ENCODE measurements around the gene DMD.
"Not testable (repeated sequence)": the region's sequence is repeated elsewhere in the genome, so short reads cannot be mapped to it uniquely, and the experiment has no call there.

DMD gene

GRCh38 chrX:32798990-32799389, 412.4 kb downstream of the DMD start:
- Histone ChIP-seq H3K4me3 (ENCODE audit: low read depth, low read length) (no peak overlapping the region), H3K4me1 (ENCODE audit: control insufficient read depth, insufficient read depth, low read length, unreplicated experiment) (no peaks in the 10 kb centered on the region), H3K27me3 (ENCODE audit: insufficient read depth, low read length) (no peaks in the 10 kb centered on the region), H3K79me2 (ENCODE audit: control insufficient read depth, insufficient read depth, low read length, unreplicated experiment) (no peaks in the 10 kb centered on the region), H3K36me3 (ENCODE audit: insufficient read depth, low read length) (no peaks in the 10 kb centered on the region), H2AFZ (ENCODE audit: low read length, unreplicated experiment) (no peak overlapping the region), H3K27ac (ENCODE audit: low read depth, low read length) (no peak overlapping the region)

- no peaks in the 10 kb centered on the region for H3K79me2 ChIP-seq (ENCODE audit: control insufficient read depth, insufficient read depth, low read length, unreplicated experiment)
- H3K4me1 ChIP-seq (ENCODE audit: control insufficient read depth, insufficient read depth, low read length, unreplicated experiment), result no peaks in the 10 kb centered on the region
- no peaks in the 10 kb centered on the region for H3K27me3 ChIP-seq (ENCODE audit: insufficient read depth, low read length)
- no peak overlapping the region for H2AFZ ChIP-seq (ENCODE audit: low read length, unreplicated experiment)
- H3K4me3 ChIP-seq (ENCODE audit: low read depth, low read length), result no peak overlapping the region
- H3K36me3 ChIP-seq (ENCODE audit: insufficient read depth, low read length), result no peaks in the 10 kb centered on the region
- H3K27ac ChIP-seq (ENCODE audit: low read depth, low read length), result no peak overlapping the region
These were observed 422.4 kb downstream of the DMD start for GRCh38 chrX:32788936-32789335.

GRCh38 chrX:32780109-32780508, 431.2 kb downstream of the DMD start:
- Histone ChIP-seq H3K36me3 (ENCODE audit: insufficient read depth, low read length) (no peaks in the 10 kb centered on the region), H3K4me3 (ENCODE audit: low read depth, low read length) (no peak overlapping the region), H2AFZ (ENCODE audit: low read length, unreplicated experiment) (no peak overlapping the region), H3K4me1 (ENCODE audit: control insufficient read depth, insufficient read depth, low read length, unreplicated experiment) (no peaks in the 10 kb centered on the region), H3K27ac (ENCODE audit: low read depth, low read length) (no peak overlapping the region), H3K79me2 (ENCODE audit: control insufficient read depth, insufficient read depth, low read length, unreplicated experiment) (no peaks in the 10 kb centered on the region), H3K27me3 (ENCODE audit: insufficient read depth, low read length) (no peaks in the 10 kb centered on the region)

GRCh38 chrX:32778965-32779364, 432.4 kb downstream of the DMD start:
- Histone ChIP-seq H3K4me1 (ENCODE audit: control insufficient read depth, insufficient read depth, low read length, unreplicated experiment) (no peaks in the 10 kb centered on the region), H2AFZ (ENCODE audit: low read length, unreplicated experiment) (no peak overlapping the region), H3K36me3 (ENCODE audit: insufficient read depth, low read length) (no peaks in the 10 kb centered on the region), H3K27ac (ENCODE audit: low read depth, low read length) (no peak overlapping the region), H3K79me2 (ENCODE audit: control insufficient read depth, insufficient read depth, low read length, unreplicated experiment) (no peaks in the 10 kb centered on the region), H3K27me3 (ENCODE audit: insufficient read depth, low read length) (no peaks in the 10 kb centered on the region), H3K4me3 (ENCODE audit: low read depth, low read length) (no peak overlapping the region)

GRCh38 chrX:32774966-32775365, 436.4 kb downstream of the DMD start:
- no peaks in the 10 kb centered on the region for H3K27me3 ChIP-seq (ENCODE audit: insufficient read depth, low read length)
- H3K4me1 ChIP-seq (ENCODE audit: control insufficient read depth, insufficient read depth, low read length, unreplicated experiment), result no peaks in the 10 kb centered on the region
- H3K36me3 ChIP-seq (ENCODE audit: insufficient read depth, low read length), result no peaks in the 10 kb centered on the region
- H3K79me2 ChIP-seq (ENCODE audit: control insufficient read depth, insufficient read depth, low read length, unreplicated experiment), result no peaks in the 10 kb centered on the region
- H3K27ac ChIP-seq (ENCODE audit: low read depth, low read length), result no peak overlapping the region
- H2AFZ ChIP-seq (ENCODE audit: low read length, unreplicated experiment), result no peak overlapping the region
- H3K4me3 ChIP-seq (ENCODE audit: low read depth, low read length), result no peak overlapping the region

- H2AFZ ChIP-seq (ENCODE audit: low read length, unreplicated experiment), result no peak overlapping the region
- H3K4me3 ChIP-seq (ENCODE audit: low read depth, low read length), result no peak overlapping the region
- no peaks in the 10 kb centered on the region for H3K79me2 ChIP-seq (ENCODE audit: control insufficient read depth, insufficient read depth, low read length, unreplicated experiment)
- H3K36me3 ChIP-seq (ENCODE audit: insufficient read depth, low read length), result no peaks in the 10 kb centered on the region
- no peaks in the 10 kb centered on the region for H3K27me3 ChIP-seq (ENCODE audit: insufficient read depth, low read length)
- H3K27ac ChIP-seq (ENCODE audit: low read depth, low read length), result peak overlapping the region; percentile 19; the same call in 1 of the 2 replicates
- H3K4me1 ChIP-seq (ENCODE audit: control insufficient read depth, insufficient read depth, low read length, unreplicated experiment), result peaks cover 16% of the 10 kb centered on the region
These were observed 462.3 kb downstream of the DMD start for GRCh38 chrX:32749070-32749469.

GRCh38 chrX:32745323-32745722, 466.0 kb downstream of the DMD start:
- Histone ChIP-seq H2AFZ (ENCODE audit: low read length, unreplicated experiment) (peak overlapping the region; percentile 91), H3K79me2 (ENCODE audit: control insufficient read depth, insufficient read depth, low read length, unreplicated experiment) (no peaks in the 10 kb centered on the region), H3K27me3 (ENCODE audit: insufficient read depth, low read length) (no peaks in the 10 kb centered on the region), H3K36me3 (ENCODE audit: insufficient read depth, low read length) (no peaks in the 10 kb centered on the region), H3K27ac (ENCODE audit: low read depth, low read length) (peak overlapping the region; percentile 78), H3K4me3 (ENCODE audit: low read depth, low read length) (peak overlapping the region; percentile 59), H3K4me1 (ENCODE audit: control insufficient read depth, insufficient read depth, low read length, unreplicated experiment) (peaks cover 16% of the 10 kb centered on the region)

GRCh38 chrX:32744921-32745320, 466.4 kb downstream of the DMD start:
- Histone ChIP-seq H3K27ac (ENCODE audit: low read depth, low read length) (peak overlapping the region; percentile 78), H3K36me3 (ENCODE audit: insufficient read depth, low read length) (no peaks in the 10 kb centered on the region), H3K27me3 (ENCODE audit: insufficient read depth, low read length) (no peaks in the 10 kb centered on the region), H3K4me3 (ENCODE audit: low read depth, low read length) (peak overlapping the region; percentile 59), H3K4me1 (ENCODE audit: control insufficient read depth, insufficient read depth, low read length, unreplicated experiment) (peaks cover 16% of the 10 kb centered on the region), H2AFZ (ENCODE audit: low read length, unreplicated experiment) (peak overlapping the region; percentile 91), H3K79me2 (ENCODE audit: control insufficient read depth, insufficient read depth, low read length, unreplicated experiment) (no peaks in the 10 kb centered on the region)

- Histone ChIP-seq H3K27ac (ENCODE audit: low read depth, low read length) (no peak overlapping the region), H2AFZ (ENCODE audit: low read length, unreplicated experiment) (no peak overlapping the region), H3K4me1 (ENCODE audit: control insufficient read depth, insufficient read depth, low read length, unreplicated experiment) (peaks cover 7% of the 10 kb centered on the region), H3K4me3 (ENCODE audit: low read depth, low read length) (no peak overlapping the region), H3K27me3 (ENCODE audit: insufficient read depth, low read length) (no peaks in the 10 kb centered on the region), H3K36me3 (ENCODE audit: insufficient read depth, low read length) (no peaks in the 10 kb centered on the region), H3K79me2 (ENCODE audit: control insufficient read depth, insufficient read depth, low read length, unreplicated experiment) (no peaks in the 10 kb centered on the region)
These were observed 469.4 kb downstream of the DMD start for GRCh38 chrX:32741910-32742309.

- Histone ChIP-seq H3K79me2 (ENCODE audit: control insufficient read depth, insufficient read depth, low read length, unreplicated experiment) (no peaks in the 10 kb centered on the region), H3K27ac (ENCODE audit: low read depth, low read length) (no peak overlapping the region), H2AFZ (ENCODE audit: low read length, unreplicated experiment) (no peak overlapping the region), H3K27me3 (ENCODE audit: insufficient read depth, low read length) (no peaks in the 10 kb centered on the region), H3K4me3 (ENCODE audit: low read depth, low read length) (no peak overlapping the region), H3K4me1 (ENCODE audit: control insufficient read depth, insufficient read depth, low read length, unreplicated experiment) (no peaks in the 10 kb centered on the region), H3K36me3 (ENCODE audit: insufficient read depth, low read length) (no peaks in the 10 kb centered on the region)
These were observed 502.8 kb downstream of the DMD start for GRCh38 chrX:32708542-32708941.

GRCh38 chrX:32705385-32705784, 506.0 kb downstream of the DMD start:
- not testable (repeated sequence) for H3K36me3 ChIP-seq (ENCODE audit: insufficient read depth, low read length); H3K4me1 ChIP-seq (ENCODE audit: control insufficient read depth, insufficient read depth, low read length, unreplicated experiment); H3K4me3 ChIP-seq (ENCODE audit: low read depth, low read length); H3K79me2 ChIP-seq (ENCODE audit: control insufficient read depth, insufficient read depth, low read length, unreplicated experiment); H2AFZ ChIP-seq (ENCODE audit: low read length, unreplicated experiment); H3K27me3 ChIP-seq (ENCODE audit: insufficient read depth, low read length); H3K27ac ChIP-seq (ENCODE audit: low read depth, low read length)
